ENCODE data around the gene KCNQ4. TPM values are rescaled to one million over a fixed set of nuclear protein-coding genes. Genes with fewer than 3 reads are reported as not detected.
A peak's percentile ranks its signal among the peaks of the same experiment; 100 is the strongest.

The KCNQ4 gene
- 9.0 TPM for total RNA-seq

GRCh38 chr1:40783001-40783905 is at the start of gene KCNQ4:
Gene KCNQ4 (plus strand): TSS chr1:40783787. CDS start chr1:40784094, 307 bp downstream.
- peak; percentile 71 for DNase-seq

- no peak for DNase-seq
Measured at GRCh38 chr1:40734882-40735628, 48.5 kb upstream of the KCNQ4 start.

GRCh38 chr1:40736085-40736531 is 47.5 kb upstream of the KCNQ4 start:
- DNase-seq: peak; percentile 62

GRCh38 chr1:40738831-40739230 is 44.8 kb upstream of the KCNQ4 start:
- no peak for DNase-seq

GRCh38 chr1:40739455-40740008 is 44.1 kb upstream of the KCNQ4 start:
- DNase-seq: no peak

- peak; percentile 24 for DNase-seq
Measured at GRCh38 chr1:40740039-40740996, 43.3 kb upstream of the KCNQ4 start.

- DNase-seq: no peak
Measured at GRCh38 chr1:40740997-40741736, 42.4 kb upstream of the KCNQ4 start.

- DNase-seq: no peak
Measured at GRCh38 chr1:40742363-40743061, 41.1 kb upstream of the KCNQ4 start.

GRCh38 chr1:40743452-40743851 is 40.1 kb upstream of the KCNQ4 start:
- DNase-seq: no peak

GRCh38 chr1:40743860-40744259 is 39.7 kb upstream of the KCNQ4 start:
- DNase-seq: no peak

GRCh38 chr1:40745176-40745575 is 38.4 kb upstream of the KCNQ4 start:
- DNase-seq: no peak

GRCh38 chr1:40746344-40747090 is 37.1 kb upstream of the KCNQ4 start:
- peak; percentile 37 for DNase-seq

- no peak for DNase-seq
Measured at GRCh38 chr1:40748841-40749718, 34.5 kb upstream of the KCNQ4 start.

- DNase-seq: no peak
Measured at GRCh38 chr1:40749817-40750216, 33.8 kb upstream of the KCNQ4 start.

- no peak for DNase-seq
Measured at GRCh38 chr1:40750451-40750908, 33.1 kb upstream of the KCNQ4 start.

- no peak for DNase-seq
Measured at GRCh38 chr1:40751802-40752201, 31.8 kb upstream of the KCNQ4 start.

GRCh38 chr1:40753142-40753882 is 30.3 kb upstream of the KCNQ4 start:
- DNase-seq: no peak

- DNase-seq: no peak
Measured at GRCh38 chr1:40754201-40754600, 29.4 kb upstream of the KCNQ4 start.
